Fibroblast of mammary gland (primary cell): ENCODE data around the gene BCLAF3.
A peak's percentile ranks its signal among the peaks of the same experiment; 100 is the strongest.

ENCODE experiments used
- DNase-seq: peaks from one replicate; pipeline ENCODE4 v3.0.0-alpha.2; 2010; ENCODE audit warnings: low read depth
- H3K4me3 ChIP-seq: 2 replicates; pipeline ENCODE4 v1.5.1; 2011; ENCODE audit warnings: low read depth, mild to moderate bottlenecking, low read length, moderate library complexity; ENCODE audit not compliant: control insufficient read depth
- TF ChIP-seq, protein P1 (sequence below): conservative IDR thresholded peaks from 2 replicates; pipeline ENCODE4 v1.5.1; 2011; ENCODE audit warnings: low read depth, low read length, inconsistent platforms; ENCODE audit not compliant: control insufficient read depth, insufficient read depth

Gene BCLAF3

DNA sequence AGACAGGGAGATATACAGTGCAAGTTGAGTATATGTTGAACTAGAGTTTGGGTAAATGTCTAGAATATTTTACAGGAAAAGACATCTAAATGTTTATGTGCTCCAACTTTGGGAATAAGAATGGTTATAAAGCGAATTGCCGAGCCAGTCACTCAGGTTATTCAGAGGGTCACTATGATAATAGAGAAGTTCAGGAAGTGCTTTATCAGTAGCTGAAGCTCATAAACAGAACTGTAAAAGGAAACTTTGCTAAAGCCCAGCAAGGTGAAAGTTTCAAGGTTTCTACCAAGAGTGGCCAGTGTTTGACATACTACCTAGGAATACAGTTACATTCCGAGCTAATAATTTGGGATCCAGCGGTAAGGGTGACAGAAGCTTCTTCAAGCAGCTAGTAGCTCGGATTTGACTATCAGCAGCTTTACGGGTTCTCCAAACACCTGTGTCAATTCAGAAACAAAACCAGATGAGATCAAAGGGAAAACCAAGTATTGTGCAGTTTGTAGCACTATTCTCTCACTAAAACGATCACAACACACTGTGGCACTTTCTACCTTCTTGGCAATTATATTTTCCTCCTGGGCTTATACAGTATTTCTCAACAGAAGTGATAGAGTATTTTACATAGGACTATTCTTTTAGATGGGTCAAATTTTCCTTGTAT, 17.2 kb upstream of the BCLAF3 start:
- DNase-seq, result no peak
- H3K4me3 ChIP-seq, result no peak overlapping the region
- TF ChIP-seq, protein P1, sequence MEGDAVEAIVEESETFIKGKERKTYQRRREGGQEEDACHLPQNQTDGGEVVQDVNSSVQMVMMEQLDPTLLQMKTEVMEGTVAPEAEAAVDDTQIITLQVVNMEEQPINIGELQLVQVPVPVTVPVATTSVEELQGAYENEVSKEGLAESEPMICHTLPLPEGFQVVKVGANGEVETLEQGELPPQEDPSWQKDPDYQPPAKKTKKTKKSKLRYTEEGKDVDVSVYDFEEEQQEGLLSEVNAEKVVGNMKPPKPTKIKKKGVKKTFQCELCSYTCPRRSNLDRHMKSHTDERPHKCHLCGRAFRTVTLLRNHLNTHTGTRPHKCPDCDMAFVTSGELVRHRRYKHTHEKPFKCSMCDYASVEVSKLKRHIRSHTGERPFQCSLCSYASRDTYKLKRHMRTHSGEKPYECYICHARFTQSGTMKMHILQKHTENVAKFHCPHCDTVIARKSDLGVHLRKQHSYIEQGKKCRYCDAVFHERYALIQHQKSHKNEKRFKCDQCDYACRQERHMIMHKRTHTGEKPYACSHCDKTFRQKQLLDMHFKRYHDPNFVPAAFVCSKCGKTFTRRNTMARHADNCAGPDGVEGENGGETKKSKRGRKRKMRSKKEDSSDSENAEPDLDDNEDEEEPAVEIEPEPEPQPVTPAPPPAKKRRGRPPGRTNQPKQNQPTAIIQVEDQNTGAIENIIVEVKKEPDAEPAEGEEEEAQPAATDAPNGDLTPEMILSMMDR, result no peak

DNA sequence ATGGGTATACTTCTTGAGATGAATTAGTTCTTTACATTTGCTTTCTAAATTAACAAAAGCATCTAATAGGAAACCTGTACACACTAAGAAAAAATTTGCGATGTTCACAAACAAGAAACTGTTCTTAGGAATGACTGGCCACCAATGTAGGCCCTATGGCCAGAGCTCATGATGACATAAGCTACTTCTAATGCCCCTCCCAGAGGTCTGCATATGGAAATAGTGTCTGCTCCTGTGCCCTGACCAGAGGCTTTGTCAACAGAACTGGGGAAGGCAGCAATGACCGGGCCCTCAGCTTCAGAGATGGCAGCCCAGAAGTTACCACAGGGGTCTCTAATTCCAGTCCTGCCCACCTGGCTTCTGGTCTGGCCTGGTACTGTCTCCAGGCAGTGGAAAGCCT, 15.0 kb upstream of the BCLAF3 start:
- no peak for DNase-seq
- H3K4me3 ChIP-seq, result no peak overlapping the region
- TF ChIP-seq, protein P1, result no peak

DNA sequence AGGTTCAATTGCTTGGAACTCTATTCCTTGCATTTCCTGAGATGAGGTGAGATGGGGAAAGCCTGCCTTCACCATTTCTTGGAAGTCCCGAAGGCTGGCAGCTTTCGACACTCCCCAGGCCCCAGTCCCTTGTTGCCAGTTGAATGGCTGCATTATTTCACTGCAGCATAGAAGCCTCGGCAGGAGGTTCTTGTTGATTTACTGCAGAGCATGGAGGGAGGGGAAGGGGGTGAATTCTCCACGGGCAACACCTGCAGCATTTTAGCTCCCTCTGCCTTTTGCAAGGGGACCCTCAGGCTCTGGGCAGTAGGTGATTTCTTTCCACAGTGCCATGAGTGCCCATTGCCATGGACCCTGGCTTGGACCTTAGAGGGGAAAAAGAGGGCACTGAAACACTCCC, 10.7 kb upstream of the BCLAF3 start:
- TF ChIP-seq, protein P1, result no peak

DNA sequence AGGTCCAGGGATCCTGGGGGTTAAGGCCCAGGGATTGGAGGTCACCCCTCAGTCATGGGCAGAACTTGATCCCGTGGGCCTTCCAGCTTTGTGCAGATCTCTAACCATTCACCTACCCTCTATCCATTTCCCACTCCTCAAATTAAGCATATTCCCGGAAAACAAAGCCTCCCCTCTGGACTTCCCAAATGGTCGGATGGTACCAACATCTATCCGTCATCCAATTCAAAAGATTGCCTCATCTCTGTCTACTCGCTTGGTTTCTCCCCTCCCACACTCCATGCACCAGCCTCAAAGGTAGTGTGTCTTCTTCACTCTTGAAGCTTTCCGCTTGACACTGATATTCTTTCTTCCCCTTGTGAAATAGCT, 473 bp upstream of the BCLAF3 start:
- TF ChIP-seq, protein P1, result no peak
- peak overlapping the region; percentile 35 for H3K4me3 ChIP-seq
- no peak for DNase-seq

More for the DNA sequence above, 10.7 kb upstream of the BCLAF3 start:
- no peak overlapping the region for H3K4me3 ChIP-seq
- DNase-seq, result no peak

DNA sequence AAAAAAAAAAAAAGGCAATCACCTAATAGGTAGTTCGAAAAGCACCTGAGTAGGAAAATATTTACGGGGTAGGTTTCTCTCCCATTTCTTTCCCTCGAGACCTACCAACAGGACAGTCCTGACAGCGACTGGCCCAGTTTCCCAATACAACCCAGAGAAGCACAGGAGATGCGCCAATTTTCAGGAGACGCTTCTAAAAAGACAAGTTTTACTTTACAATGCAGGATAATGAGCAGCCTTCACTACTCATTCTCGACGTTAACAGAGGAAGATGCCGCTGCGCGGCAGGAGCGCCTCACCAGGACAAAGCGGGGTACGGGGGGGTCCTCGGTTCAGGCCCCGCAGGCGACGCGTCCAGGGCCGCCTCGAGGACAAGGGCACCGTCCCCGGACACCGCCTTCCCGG, 708 bp downstream of the BCLAF3 start:
- DNase-seq, result no peak
- TF ChIP-seq, protein P1, result no peak
- H3K4me3 ChIP-seq, result peak overlapping the region; percentile 57

DNA sequence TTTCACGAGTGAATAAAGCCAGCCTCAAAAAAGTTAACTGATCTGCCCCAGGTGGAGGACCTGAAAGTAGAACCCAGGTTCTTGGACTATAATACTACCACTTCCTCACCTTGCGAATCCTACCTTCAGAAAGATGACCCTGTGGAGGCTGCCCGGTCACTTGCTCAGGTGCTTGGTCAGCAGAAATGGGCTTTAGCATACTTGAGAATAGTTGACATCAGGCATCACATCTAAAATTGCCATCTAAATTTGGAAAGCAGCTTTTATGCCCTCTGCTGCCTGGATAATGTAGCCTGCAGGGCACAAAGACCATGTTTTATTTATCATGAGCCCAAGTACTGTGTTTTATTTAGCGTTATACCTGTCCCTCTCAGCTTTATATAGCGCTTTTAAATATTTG, 3.0 kb downstream of the BCLAF3 start:
- TF ChIP-seq, protein P1, result no peak
- no peak for DNase-seq
- H3K4me3 ChIP-seq, result no peak overlapping the region

DNA sequence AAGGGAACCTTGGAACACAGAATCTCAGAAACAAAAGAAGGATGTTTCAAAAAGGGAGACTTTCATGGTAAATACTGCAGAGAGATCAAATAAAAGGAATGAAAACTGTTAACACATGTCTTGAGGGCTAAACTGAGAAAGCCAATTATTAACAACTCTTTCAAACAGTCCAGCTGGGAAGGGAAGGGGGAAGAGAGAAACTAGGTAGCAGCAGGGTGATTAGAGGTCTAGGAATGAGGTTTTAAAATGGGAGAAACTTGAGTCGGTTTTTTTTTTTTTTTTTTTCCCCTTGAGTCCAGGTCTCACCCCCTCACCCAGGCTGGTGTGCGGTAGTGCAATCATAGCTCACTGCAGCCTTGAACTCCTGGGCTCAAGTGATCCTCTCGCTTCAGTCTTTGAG, 4.3 kb downstream of the BCLAF3 start:
- TF ChIP-seq, protein P1, result no peak
- no peak overlapping the region for H3K4me3 ChIP-seq
- DNase-seq, result no peak
